A673 (cell line): ENCODE data around the gene CAMK1D. TPM values are rescaled to one million over a fixed set of nuclear protein-coding genes. Genes with fewer than 3 reads are reported as not detected.

Source experiments
- BruUV-seq: library from RNA; stranded (reverse); fragments of 400-500 nt; replicated peaks from 2 replicates; lab custom pipeline; 2021; lab: Mats Ljungman, UMichigan
- CTCF ChIA-PET: fragments of 300-600 bp; sonication (Branson Sonifier 250); formaldehyde crosslinking; loops from one replicate; lab custom pipeline; 2022; ENCODE audit warnings: antibody characterized with exemption; lab: Charles Lee
- POLR2A ChIA-PET: fragments of 300-600 bp; sonication (Branson Sonifier 250); formaldehyde crosslinking; loops from one replicate; lab custom pipeline; 2022; ENCODE audit warnings: antibody characterized with exemption; ENCODE audit not compliant: low non-redundant PET; lab: Charles Lee
- DNase-seq: peaks from one replicate; pipeline ENCODE4 v3.0.0-alpha.2; 2015; ENCODE audit warnings: low spot score
- H3K27ac ChIP-seq: fragments of 200-600 bp; sonication (generic); 2 replicates; pipeline ENCODE4 v1.5.1; 2016; ENCODE audit warnings: mixed run types, low read depth, mild to moderate bottlenecking, mixed read lengths, antibody characterized with exemption, low read length; ENCODE audit not compliant: poor library complexity, severe bottlenecking
- H3K27me3 ChIP-seq: fragments of 200-600 bp; sonication (generic); replicated peaks from 2 replicates; pipeline ENCODE4 v1.6.1; 2017; ENCODE audit warnings: mixed run types, low read depth, mild to moderate bottlenecking, mixed read lengths, antibody characterized with exemption, low read length; ENCODE audit not compliant: insufficient read depth, poor library complexity
- H3K36me3 ChIP-seq: fragments of 200-600 bp; sonication (generic); 2 replicates; pipeline ENCODE4 v1.6.1; 2016; ENCODE audit warnings: mixed run types, mild to moderate bottlenecking, mixed read lengths, antibody characterized with exemption, low read length; ENCODE audit not compliant: insufficient read depth, poor library complexity, severe bottlenecking
- H3K4me1 ChIP-seq: fragments of 200-600 bp; sonication (generic); 2 replicates; pipeline ENCODE4 v1.6.1; 2017; ENCODE audit warnings: mixed run types, mild to moderate bottlenecking, mixed read lengths, antibody characterized with exemption, low read length; ENCODE audit not compliant: insufficient read depth, poor library complexity, severe bottlenecking
- H3K4me3 ChIP-seq: fragments of 200-600 bp; sonication (generic); 2 replicates; pipeline ENCODE4 v1.5.1; 2016; ENCODE audit warnings: low read depth, mixed run types, mild to moderate bottlenecking, mixed read lengths, low read length; ENCODE audit not compliant: poor library complexity, severe bottlenecking
- H3K9me3 ChIP-seq: fragments of 200-600 bp; sonication (generic); 2 replicates; pipeline ENCODE4 v1.6.1; 2016; ENCODE audit warnings: mixed run types, low read depth, mild to moderate bottlenecking, mixed read lengths, antibody characterized with exemption, low read length; ENCODE audit not compliant: poor library complexity, severe bottlenecking
- CTCF ChIP-seq: fragments of 300-800, 200-600 bp; sonication (generic); conservative IDR thresholded peaks from 2 replicates; pipeline ENCODE4 v1.5.1; 2017; ENCODE audit warnings: low read depth, mild to moderate bottlenecking, antibody characterized with exemption, low read length, moderate library complexity, mixed read lengths
- EZH2 ChIP-seq: fragments of 200-600 bp; sonication (generic); IDR thresholded peaks from 2 replicates; pipeline ENCODE4 v1.6.1; 2017; ENCODE audit warnings: borderline replicate concordance, low read depth, mild to moderate bottlenecking, mixed read lengths, antibody characterized with exemption, low read length; ENCODE audit not compliant: poor library complexity, severe bottlenecking
- intact Hi-C: fragments of 100-400 bp; cut with micrococcal nuclease; formaldehyde crosslinking; loops from one replicate; pipeline ENCODE4 v1.10.0; 2022; ENCODE audit not compliant: unreplicated experiment
- total RNA-seq: library from RNA; stranded (reverse); gene quantifications from 2 replicates; pipeline ENCODE4 v1.2.3, GENCODE V29; 2021

The CAMK1D gene
- total RNA-seq, 1 experiment from 2014 or later, result 23.7 TPM

- CTCF ChIA-PET, result no interaction called here
- Histone ChIP-seq H3K36me3 (no peaks in the 10 kb centered on the region), H3K27ac (peak overlapping the region; percentile 82), H3K4me3 (no peak overlapping the region), H3K4me1 (peaks cover 46% of the 10 kb centered on the region), H3K27me3 (no peaks in the 10 kb centered on the region), H3K9me3 (no peaks in the 10 kb centered on the region)
- BruUV-seq, result no TSS peak
- no peak for DNase-seq
- intact Hi-C loops, result no loop called here
- POLR2A ChIA-PET, result no interaction called here
- TF ChIP-seq CTCF (no peak), EZH2 (no peak)
Measured at GRCh38 chr10:12484941-12485805, 135.8 kb downstream of the CAMK1D start.

- H3K27ac ChIP-seq, result no peak overlapping the region
- BruUV-seq, result no TSS peak
- H3K9me3 ChIP-seq, result no peaks in the 10 kb centered on the region
- H3K4me1 ChIP-seq, result peaks cover 35% of the 10 kb centered on the region
- no peak for DNase-seq
- no peak for TF ChIP-seq EZH2
- no peak for TF ChIP-seq CTCF
- H3K4me3 ChIP-seq, result no peak overlapping the region
- POLR2A ChIA-PET, result no interaction called here
- intact Hi-C loops, result no loop called here
- CTCF ChIA-PET, result no interaction called here
- no peaks in the 10 kb centered on the region for H3K36me3 ChIP-seq
- no peaks in the 10 kb centered on the region for H3K27me3 ChIP-seq
Measured at GRCh38 chr10:12487366-12487765, 138.0 kb downstream of the CAMK1D start.

GRCh38 chr10:12488626-12489025 is 139.3 kb downstream of the CAMK1D start:
- ChIA-PET CTCF (no interaction called here), POLR2A (no interaction called here)
- no peaks in the 10 kb centered on the region for H3K27me3 ChIP-seq
- no peaks in the 10 kb centered on the region for H3K9me3 ChIP-seq
- no peak for DNase-seq
- H3K4me1 ChIP-seq, result peaks cover 26% of the 10 kb centered on the region
- intact Hi-C loops, result no loop called here
- H3K27ac ChIP-seq, result no peak overlapping the region
- TF ChIP-seq EZH2, result no peak
- TF ChIP-seq CTCF, result no peak
- no TSS peak for BruUV-seq
- H3K36me3 ChIP-seq, result no peaks in the 10 kb centered on the region
- no peak overlapping the region for H3K4me3 ChIP-seq
